ENCODE data around the gene TAGLN2. TPM values are rescaled to one million over a fixed set of nuclear protein-coding genes. Genes with fewer than 3 reads are reported as not detected.

Gene TAGLN2
- total and polyA plus RNA-seq, 9 of the 15 experiments (the other 6 are each of a cell fraction or from before 2014, with no cell fraction given), result 192 to 683 (median 455) TPM

DNA sequence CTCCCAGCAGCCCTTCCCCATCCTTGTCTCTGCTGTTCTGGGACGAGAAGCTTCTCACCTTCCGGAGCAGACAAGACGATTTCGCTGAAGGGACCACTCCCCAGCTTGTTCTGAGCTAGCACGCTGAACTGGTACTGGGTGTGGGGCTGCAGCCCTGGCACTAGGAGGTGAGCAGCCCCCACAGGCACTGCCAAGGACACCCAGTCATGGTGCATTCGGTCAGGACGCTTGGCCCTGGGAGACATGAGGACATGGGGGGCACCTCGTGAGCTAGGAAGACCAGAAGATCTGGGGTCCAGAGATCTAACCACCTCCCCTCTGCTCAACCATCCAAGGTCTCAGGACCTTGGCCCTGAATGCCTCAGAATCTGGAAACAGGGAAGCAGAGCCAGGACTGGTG is 5.3 kb upstream of the TAGLN2 start (continued):
- TF ChIP-seq, protein P1, sequence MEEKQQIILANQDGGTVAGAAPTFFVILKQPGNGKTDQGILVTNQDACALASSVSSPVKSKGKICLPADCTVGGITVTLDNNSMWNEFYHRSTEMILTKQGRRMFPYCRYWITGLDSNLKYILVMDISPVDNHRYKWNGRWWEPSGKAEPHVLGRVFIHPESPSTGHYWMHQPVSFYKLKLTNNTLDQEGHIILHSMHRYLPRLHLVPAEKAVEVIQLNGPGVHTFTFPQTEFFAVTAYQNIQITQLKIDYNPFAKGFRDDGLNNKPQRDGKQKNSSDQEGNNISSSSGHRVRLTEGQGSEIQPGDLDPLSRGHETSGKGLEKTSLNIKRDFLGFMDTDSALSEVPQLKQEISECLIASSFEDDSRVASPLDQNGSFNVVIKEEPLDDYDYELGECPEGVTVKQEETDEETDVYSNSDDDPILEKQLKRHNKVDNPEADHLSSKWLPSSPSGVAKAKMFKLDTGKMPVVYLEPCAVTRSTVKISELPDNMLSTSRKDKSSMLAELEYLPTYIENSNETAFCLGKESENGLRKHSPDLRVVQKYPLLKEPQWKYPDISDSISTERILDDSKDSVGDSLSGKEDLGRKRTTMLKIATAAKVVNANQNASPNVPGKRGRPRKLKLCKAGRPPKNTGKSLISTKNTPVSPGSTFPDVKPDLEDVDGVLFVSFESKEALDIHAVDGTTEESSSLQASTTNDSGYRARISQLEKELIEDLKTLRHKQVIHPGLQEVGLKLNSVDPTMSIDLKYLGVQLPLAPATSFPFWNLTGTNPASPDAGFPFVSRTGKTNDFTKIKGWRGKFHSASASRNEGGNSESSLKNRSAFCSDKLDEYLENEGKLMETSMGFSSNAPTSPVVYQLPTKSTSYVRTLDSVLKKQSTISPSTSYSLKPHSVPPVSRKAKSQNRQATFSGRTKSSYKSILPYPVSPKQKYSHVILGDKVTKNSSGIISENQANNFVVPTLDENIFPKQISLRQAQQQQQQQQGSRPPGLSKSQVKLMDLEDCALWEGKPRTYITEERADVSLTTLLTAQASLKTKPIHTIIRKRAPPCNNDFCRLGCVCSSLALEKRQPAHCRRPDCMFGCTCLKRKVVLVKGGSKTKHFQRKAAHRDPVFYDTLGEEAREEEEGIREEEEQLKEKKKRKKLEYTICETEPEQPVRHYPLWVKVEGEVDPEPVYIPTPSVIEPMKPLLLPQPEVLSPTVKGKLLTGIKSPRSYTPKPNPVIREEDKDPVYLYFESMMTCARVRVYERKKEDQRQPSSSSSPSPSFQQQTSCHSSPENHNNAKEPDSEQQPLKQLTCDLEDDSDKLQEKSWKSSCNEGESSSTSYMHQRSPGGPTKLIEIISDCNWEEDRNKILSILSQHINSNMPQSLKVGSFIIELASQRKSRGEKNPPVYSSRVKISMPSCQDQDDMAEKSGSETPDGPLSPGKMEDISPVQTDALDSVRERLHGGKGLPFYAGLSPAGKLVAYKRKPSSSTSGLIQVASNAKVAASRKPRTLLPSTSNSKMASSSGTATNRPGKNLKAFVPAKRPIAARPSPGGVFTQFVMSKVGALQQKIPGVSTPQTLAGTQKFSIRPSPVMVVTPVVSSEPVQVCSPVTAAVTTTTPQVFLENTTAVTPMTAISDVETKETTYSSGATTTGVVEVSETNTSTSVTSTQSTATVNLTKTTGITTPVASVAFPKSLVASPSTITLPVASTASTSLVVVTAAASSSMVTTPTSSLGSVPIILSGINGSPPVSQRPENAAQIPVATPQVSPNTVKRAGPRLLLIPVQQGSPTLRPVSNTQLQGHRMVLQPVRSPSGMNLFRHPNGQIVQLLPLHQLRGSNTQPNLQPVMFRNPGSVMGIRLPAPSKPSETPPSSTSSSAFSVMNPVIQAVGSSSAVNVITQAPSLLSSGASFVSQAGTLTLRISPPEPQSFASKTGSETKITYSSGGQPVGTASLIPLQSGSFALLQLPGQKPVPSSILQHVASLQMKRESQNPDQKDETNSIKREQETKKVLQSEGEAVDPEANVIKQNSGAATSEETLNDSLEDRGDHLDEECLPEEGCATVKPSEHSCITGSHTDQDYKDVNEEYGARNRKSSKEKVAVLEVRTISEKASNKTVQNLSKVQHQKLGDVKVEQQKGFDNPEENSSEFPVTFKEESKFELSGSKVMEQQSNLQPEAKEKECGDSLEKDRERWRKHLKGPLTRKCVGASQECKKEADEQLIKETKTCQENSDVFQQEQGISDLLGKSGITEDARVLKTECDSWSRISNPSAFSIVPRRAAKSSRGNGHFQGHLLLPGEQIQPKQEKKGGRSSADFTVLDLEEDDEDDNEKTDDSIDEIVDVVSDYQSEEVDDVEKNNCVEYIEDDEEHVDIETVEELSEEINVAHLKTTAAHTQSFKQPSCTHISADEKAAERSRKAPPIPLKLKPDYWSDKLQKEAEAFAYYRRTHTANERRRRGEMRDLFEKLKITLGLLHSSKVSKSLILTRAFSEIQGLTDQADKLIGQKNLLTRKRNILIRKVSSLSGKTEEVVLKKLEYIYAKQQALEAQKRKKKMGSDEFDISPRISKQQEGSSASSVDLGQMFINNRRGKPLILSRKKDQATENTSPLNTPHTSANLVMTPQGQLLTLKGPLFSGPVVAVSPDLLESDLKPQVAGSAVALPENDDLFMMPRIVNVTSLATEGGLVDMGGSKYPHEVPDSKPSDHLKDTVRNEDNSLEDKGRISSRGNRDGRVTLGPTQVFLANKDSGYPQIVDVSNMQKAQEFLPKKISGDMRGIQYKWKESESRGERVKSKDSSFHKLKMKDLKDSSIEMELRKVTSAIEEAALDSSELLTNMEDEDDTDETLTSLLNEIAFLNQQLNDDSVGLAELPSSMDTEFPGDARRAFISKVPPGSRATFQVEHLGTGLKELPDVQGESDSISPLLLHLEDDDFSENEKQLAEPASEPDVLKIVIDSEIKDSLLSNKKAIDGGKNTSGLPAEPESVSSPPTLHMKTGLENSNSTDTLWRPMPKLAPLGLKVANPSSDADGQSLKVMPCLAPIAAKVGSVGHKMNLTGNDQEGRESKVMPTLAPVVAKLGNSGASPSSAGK (IDR thresholded peaks at IDR 0.05), result no peak
- TF ChIP-seq FUS (optimal IDR thresholded peaks at IDR 0.05; ENCODE audit: low read depth, low read length) (no peak), GATAD2A (IDR thresholded peaks at IDR 0.05) (no peak), THRAP3 (IDR thresholded peaks at IDR 0.05; ENCODE audit: borderline replicate concordance) (no peak), ELF4 (CRISPR knock-in tag; IDR thresholded peaks at IDR 0.05) (no peak), NR1H2 (CRISPR knock-in tag; IDR thresholded peaks at IDR 0.05) (no peak), CREBBP (IDR thresholded peaks at IDR 0.05; ENCODE audit: low read depth, low read length) (no peak), PML (IDR thresholded peaks at IDR 0.05; ENCODE audit: low read length) (no peak), BMI1 (IDR thresholded peaks at IDR 0.05; ENCODE audit: low read length) (no peak), SMARCE1 (IDR thresholded peaks at IDR 0.05) (no peak), ZNF699 (CRISPR knock-in tag; IDR thresholded peaks at IDR 0.05; ENCODE audit: insufficient replicate concordance) (no peak)
- TF ChIP-seq, protein P2, sequence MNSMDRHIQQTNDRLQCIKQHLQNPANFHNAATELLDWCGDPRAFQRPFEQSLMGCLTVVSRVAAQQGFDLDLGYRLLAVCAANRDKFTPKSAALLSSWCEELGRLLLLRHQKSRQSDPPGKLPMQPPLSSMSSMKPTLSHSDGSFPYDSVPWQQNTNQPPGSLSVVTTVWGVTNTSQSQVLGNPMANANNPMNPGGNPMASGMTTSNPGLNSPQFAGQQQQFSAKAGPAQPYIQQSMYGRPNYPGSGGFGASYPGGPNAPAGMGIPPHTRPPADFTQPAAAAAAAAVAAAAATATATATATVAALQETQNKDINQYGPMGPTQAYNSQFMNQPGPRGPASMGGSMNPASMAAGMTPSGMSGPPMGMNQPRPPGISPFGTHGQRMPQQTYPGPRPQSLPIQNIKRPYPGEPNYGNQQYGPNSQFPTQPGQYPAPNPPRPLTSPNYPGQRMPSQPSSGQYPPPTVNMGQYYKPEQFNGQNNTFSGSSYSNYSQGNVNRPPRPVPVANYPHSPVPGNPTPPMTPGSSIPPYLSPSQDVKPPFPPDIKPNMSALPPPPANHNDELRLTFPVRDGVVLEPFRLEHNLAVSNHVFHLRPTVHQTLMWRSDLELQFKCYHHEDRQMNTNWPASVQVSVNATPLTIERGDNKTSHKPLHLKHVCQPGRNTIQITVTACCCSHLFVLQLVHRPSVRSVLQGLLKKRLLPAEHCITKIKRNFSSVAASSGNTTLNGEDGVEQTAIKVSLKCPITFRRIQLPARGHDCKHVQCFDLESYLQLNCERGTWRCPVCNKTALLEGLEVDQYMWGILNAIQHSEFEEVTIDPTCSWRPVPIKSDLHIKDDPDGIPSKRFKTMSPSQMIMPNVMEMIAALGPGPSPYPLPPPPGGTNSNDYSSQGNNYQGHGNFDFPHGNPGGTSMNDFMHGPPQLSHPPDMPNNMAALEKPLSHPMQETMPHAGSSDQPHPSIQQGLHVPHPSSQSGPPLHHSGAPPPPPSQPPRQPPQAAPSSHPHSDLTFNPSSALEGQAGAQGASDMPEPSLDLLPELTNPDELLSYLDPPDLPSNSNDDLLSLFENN (IDR thresholded peaks at IDR 0.05; ENCODE audit: low read depth in 2 of 2, low read length in 2 of 2), result no peak
- TF ChIP-seq, protein P3, sequence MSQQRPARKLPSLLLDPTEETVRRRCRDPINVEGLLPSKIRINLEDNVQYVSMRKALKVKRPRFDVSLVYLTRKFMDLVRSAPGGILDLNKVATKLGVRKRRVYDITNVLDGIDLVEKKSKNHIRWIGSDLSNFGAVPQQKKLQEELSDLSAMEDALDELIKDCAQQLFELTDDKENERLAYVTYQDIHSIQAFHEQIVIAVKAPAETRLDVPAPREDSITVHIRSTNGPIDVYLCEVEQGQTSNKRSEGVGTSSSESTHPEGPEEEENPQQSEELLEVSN (IDR thresholded peaks at IDR 0.05; ENCODE audit: borderline replicate concordance in 1 of 2, extremely low read depth in 1 of 2, insufficient read depth in 1 of 2, insufficient read length in 1 of 2, low read depth in 1 of 2, low read length in 1 of 2, poor library complexity in 1 of 2, severe bottlenecking in 1 of 2), result no peak
